ENCODE results near the gene C2CD4A.
A peak's percentile ranks its signal among the peaks of the same experiment; 100 is the strongest.

Gene C2CD4A

DNA sequence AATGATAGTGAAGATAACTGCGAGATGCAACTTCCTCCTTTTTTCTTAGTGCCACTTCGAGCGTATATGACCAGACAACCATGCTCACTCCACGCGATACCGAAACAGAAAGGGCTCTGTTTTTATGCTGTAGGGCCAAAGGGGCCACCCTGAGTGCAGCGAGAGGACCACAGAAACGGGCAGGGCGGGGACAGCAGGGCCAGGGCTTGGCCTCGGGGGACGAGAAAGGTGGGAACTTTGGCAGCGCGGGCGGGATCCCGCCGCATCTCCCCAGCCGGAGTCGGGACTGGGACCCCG, 7.0 kb upstream of the C2CD4A start:
- peak; percentile 82 for DNase-seq (ENCODE audit: low spot score)
- no peak for TF ChIP-seq CTCF (IDR thresholded peaks at IDR 0.05; ENCODE audit: borderline replicate concordance, control extremely low read depth, extremely low read depth, insufficient read depth, missing control alignments)
- in situ Hi-C loops (cut with MboI; ENCODE audit: low sequenced_read_pairs, unreplicated experiment), result loop anchor here (10.0 kb wide), 1 partner anchor 185 kb away; no protein-coding TSS in a partner anchor

DNA sequence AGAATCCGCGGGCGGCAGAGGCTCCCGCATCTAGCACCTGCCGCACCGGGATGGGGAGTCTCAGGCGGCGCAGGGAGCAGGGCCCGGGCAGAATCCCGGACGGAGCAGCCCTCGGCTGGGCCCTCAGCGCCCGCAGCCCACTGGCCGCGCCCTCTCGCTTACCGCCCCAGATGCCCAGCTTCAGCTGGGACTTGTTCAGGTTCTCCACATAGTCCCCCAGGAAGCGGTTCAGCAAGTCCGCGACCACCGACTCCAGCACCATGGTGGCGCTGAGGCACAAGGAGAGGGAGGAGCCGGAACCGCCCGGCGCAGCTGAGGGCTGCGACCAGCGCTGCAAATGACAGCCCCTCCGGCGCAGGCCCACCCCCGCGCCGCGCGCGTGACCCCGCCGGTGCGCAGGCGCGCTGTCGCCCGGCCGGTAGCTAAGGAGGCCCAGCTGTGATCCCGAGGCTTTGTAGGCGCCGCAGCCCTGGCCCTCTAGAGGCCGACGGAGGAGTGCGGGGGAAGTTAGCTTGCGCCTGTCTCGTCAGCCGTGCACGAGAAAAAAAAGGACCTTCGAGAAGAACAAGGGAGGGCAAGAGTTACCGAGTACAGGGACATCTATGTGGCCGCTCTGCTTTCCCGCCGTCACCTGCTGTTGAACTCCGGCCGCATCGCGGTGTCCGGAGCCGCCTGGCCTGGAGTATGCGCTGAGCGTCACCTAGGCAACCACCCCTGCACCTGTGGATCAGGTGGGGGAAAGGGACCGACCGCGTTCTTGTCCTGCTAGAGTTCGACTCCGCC, 6.5 kb upstream of the C2CD4A start, which contains the start of gene VPS13C:
VPS13C (minus strand) TSS at position 335 of the 783 bp plus-strand sequence; CDS start at position 262, 73 bp downstream.
- DNase-seq (ENCODE audit: low spot score), result peak; percentile 94
- in situ Hi-C loops (cut with MboI; ENCODE audit: low sequenced_read_pairs, unreplicated experiment), result loop anchor here (10.0 kb wide), 1 partner anchor 186 kb away; no protein-coding TSS in a partner anchor
- TF ChIP-seq CTCF (IDR thresholded peaks at IDR 0.05; ENCODE audit: borderline replicate concordance, control extremely low read depth, extremely low read depth, insufficient read depth, missing control alignments), result peak; percentile 78

DNA sequence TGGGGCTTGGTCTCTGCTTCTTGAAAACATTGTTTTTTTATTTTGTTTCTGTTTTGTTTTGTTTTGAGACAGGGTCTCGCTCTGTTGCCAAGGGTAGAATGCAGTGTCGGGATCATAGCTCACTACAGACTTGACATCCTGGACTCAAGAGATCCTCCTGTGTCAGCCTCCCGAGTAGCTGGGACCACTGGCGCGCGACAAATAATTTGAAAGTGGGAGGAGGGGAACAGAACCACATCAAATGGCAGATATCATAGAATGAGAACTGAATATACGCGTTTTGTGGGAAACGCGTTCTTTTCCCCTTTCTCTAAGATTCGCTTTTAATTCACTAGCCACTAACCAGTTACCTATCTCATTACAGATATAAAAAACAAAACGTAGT, 5.9 kb upstream of the C2CD4A start:
- in situ Hi-C loops (cut with MboI; ENCODE audit: low sequenced_read_pairs, unreplicated experiment), result loop anchor here (10.0 kb wide), 1 partner anchor 186 kb away; no protein-coding TSS in a partner anchor
- no peak for DNase-seq (ENCODE audit: low spot score)
- no peak for TF ChIP-seq CTCF (IDR thresholded peaks at IDR 0.05; ENCODE audit: borderline replicate concordance, control extremely low read depth, extremely low read depth, insufficient read depth, missing control alignments)

GRCh38 chr15:62063825-62064635, 2.7 kb upstream of the C2CD4A start:
- no peak for DNase-seq (ENCODE audit: low spot score)
- in situ Hi-C loops (cut with MboI; ENCODE audit: low sequenced_read_pairs, unreplicated experiment), result loop anchor here (10.0 kb wide), 1 partner anchor 189 kb away; no protein-coding TSS in a partner anchor
- no peak for TF ChIP-seq CTCF (IDR thresholded peaks at IDR 0.05; ENCODE audit: borderline replicate concordance, control extremely low read depth, extremely low read depth, insufficient read depth, missing control alignments)

- DNase-seq (ENCODE audit: low spot score), result peak; percentile 32
- in situ Hi-C loops (cut with MboI; ENCODE audit: low sequenced_read_pairs, unreplicated experiment), result loop anchor here (10.0 kb wide), 1 partner anchor 193 kb away; no protein-coding TSS in a partner anchor
- TF ChIP-seq CTCF (IDR thresholded peaks at IDR 0.05; ENCODE audit: borderline replicate concordance, control extremely low read depth, extremely low read depth, insufficient read depth, missing control alignments), result no peak
Observed at GRCh38 chr15:62067448-62068044, 769 bp downstream of the C2CD4A start.

Data from GM13976 (cell line).